Cardiac muscle cell (in vitro differentiated cells and primary cell): ENCODE results near the gene CTU2. TPM values are rescaled to one million over a fixed set of nuclear protein-coding genes. Genes with fewer than 3 reads are reported as not detected.

Source experiments
- DNase-seq, 2 donors: peaks; one replicate each; pipeline versions ENCODE4 v3.0.0 to v3.0.0-alpha.2; 2010 to 2017; ENCODE audit warnings: low read depth in 1 of 2, low spot score in 1 of 2
- H3K27ac ChIP-seq: fragments of 200-600 bp; sonication (generic); 2 replicates; pipeline ENCODE4 v1.5.1; 2016
- H3K27me3 ChIP-seq: fragments of 200-600 bp; sonication (generic); 2 replicates; pipeline ENCODE4 v1.6.0; 2016; ENCODE audit warnings: control low read depth
- H3K36me3 ChIP-seq: fragments of 200-600 bp; sonication (generic); 2 replicates; pipeline ENCODE4 v1.5.1; 2016; ENCODE audit warnings: control low read depth
- H3K4me1 ChIP-seq: fragments of 200-600 bp; sonication (generic); 2 replicates; pipeline ENCODE4 v1.8.1; 2017; ENCODE audit warnings: low read depth, mild to moderate bottlenecking, mixed run types
- H3K4me3 ChIP-seq: fragments of 200-600 bp; sonication (generic); 2 replicates; pipeline ENCODE4 v1.5.1; 2016; ENCODE audit warnings: mild to moderate bottlenecking
- H3K9me3 ChIP-seq: fragments of 200-600 bp; sonication (generic); 2 replicates; pipeline ENCODE4 v1.5.1; 2017; ENCODE audit warnings: low read depth, mild to moderate bottlenecking, control low read depth
- polyA plus RNA-seq: library from polyadenylated mRNA; unstranded; fragments of >200 nt; fragmentation: Nextera tagmentation; extraction: Ambion mirVana; gene quantifications from 2 replicates; pipeline ENCODE4 v1.2.1, GENCODE V29; 2016
- total RNA-seq: library from RNA; depleted of rRNA; stranded (reverse); fragments of >200 nt; gene quantifications from 2 replicates; pipeline ENCODE4 v1.2.3, GENCODE V29; 2016
- TF ChIP-seq, protein P1 (sequence below): IDR thresholded peaks from 2 replicates; pipeline ENCODE4 v1.5.1; 2012; ENCODE audit warnings: low read depth, mild to moderate bottlenecking, low read length

The CTU2 gene
- total and polyA plus RNA-seq, 2 experiments from 2014 or later, result 9.2 to 10.8 TPM

GRCh38 chr16:88762941-88763340 lies 56.6 kb downstream of the CTU2 start:
- no peak overlapping the region for H3K4me3 ChIP-seq
- no peaks in the 10 kb centered on the region for H3K27me3 ChIP-seq
- peaks cover 55% of the 10 kb centered on the region for H3K4me1 ChIP-seq
- no peak for DNase-seq
- TF ChIP-seq, protein P1, sequence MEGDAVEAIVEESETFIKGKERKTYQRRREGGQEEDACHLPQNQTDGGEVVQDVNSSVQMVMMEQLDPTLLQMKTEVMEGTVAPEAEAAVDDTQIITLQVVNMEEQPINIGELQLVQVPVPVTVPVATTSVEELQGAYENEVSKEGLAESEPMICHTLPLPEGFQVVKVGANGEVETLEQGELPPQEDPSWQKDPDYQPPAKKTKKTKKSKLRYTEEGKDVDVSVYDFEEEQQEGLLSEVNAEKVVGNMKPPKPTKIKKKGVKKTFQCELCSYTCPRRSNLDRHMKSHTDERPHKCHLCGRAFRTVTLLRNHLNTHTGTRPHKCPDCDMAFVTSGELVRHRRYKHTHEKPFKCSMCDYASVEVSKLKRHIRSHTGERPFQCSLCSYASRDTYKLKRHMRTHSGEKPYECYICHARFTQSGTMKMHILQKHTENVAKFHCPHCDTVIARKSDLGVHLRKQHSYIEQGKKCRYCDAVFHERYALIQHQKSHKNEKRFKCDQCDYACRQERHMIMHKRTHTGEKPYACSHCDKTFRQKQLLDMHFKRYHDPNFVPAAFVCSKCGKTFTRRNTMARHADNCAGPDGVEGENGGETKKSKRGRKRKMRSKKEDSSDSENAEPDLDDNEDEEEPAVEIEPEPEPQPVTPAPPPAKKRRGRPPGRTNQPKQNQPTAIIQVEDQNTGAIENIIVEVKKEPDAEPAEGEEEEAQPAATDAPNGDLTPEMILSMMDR, result no peak
- peak overlapping the region; percentile 85 for H3K27ac ChIP-seq
- no peaks in the 10 kb centered on the region for H3K9me3 ChIP-seq
- H3K36me3 ChIP-seq, result no peaks in the 10 kb centered on the region

GRCh38 chr16:88763502-88764053 lies 57.3 kb downstream of the CTU2 start:
- TF ChIP-seq, protein P1, result no peak
- Histone ChIP-seq H3K4me1 (peaks cover 57% of the 10 kb centered on the region), H3K9me3 (no peaks in the 10 kb centered on the region), H3K27ac (peak overlapping the region; percentile 85), H3K27me3 (no peaks in the 10 kb centered on the region), H3K36me3 (no peaks in the 10 kb centered on the region), H3K4me3 (no peak overlapping the region)
- DNase-seq, result peak in 1 of 2 donors; percentile 73

- Histone ChIP-seq H3K4me3 (no peak overlapping the region), H3K4me1 (peaks cover 57% of the 10 kb centered on the region), H3K27me3 (no peaks in the 10 kb centered on the region), H3K36me3 (no peaks in the 10 kb centered on the region), H3K27ac (peak overlapping the region; percentile 85), H3K9me3 (no peaks in the 10 kb centered on the region)
- DNase-seq, result no peak
- TF ChIP-seq, protein P1, result no peak
These were observed 57.8 kb downstream of the CTU2 start for GRCh38 chr16:88764080-88764479.

DNA sequence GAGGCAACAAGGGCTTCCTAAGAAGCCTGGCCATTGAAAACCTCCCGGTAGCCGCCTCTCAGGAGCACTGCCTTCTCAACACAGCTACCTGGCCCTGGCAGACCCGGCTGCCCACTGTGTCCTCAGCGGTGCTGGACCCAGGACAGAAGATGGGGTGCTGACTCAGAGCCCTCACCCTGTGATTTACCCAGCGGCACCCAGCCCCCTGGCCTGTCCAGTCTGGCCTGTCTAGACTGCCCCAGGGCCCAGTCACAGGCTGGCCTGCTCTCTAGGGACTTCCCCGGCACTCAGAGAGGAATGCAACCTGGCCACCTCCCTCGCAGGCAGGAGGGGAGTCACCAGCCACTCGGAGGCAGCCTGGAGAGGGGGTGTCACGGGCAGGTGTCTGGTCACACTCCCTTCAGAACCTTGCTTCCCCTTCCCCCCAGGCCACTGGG lies 58.6 kb downstream of the CTU2 start:
- Histone ChIP-seq H3K36me3 (no peaks in the 10 kb centered on the region), H3K9me3 (no peaks in the 10 kb centered on the region), H3K4me1 (peaks cover 60% of the 10 kb centered on the region), H3K4me3 (no peak overlapping the region), H3K27me3 (no peaks in the 10 kb centered on the region), H3K27ac (peak overlapping the region; percentile 12)
- TF ChIP-seq, protein P1, result no peak
- DNase-seq, result peak in 1 of 2 donors; percentile 52

Other genes with a start within 250 kb of the CTU2 start
- gene ZC3H18, start 136.1 kb upstream of the CTU2 start, total RNA-seq, result 16.1 and 26.9 TPM in 2 replicates
- 26.8 and 31.7 TPM in 2 replicates for gene ZC3H18, start 136.1 kb upstream of the CTU2 start, polyA plus RNA-seq
- not detected in 2 replicates for gene IL17C, start 67.9 kb upstream of the CTU2 start, total RNA-seq
- not detected in 2 replicates for gene IL17C, start 67.9 kb upstream of the CTU2 start, polyA plus RNA-seq
- gene CYBA, start 55.5 kb upstream of the CTU2 start, total RNA-seq, result 174 and 218 TPM in 2 replicates
- gene CYBA, start 55.5 kb upstream of the CTU2 start, polyA plus RNA-seq, result 233 and 237 TPM in 2 replicates
- 65.0 and 159 TPM in 2 replicates for gene MVD, start 43.4 kb upstream of the CTU2 start, total RNA-seq
- gene MVD, start 43.4 kb upstream of the CTU2 start, polyA plus RNA-seq, result 88.4 and 192 TPM in 2 replicates
- gene SNAI3, start 20.0 kb upstream of the CTU2 start, total RNA-seq, result 1.6 and 2.9 TPM in 2 replicates
- gene SNAI3, start 20.0 kb upstream of the CTU2 start, polyA plus RNA-seq, result 3.7 and 4.5 TPM in 2 replicates
- 30.0 and 33.5 TPM in 2 replicates for gene RNF166, start 95 bp upstream of the CTU2 start, total RNA-seq
- gene RNF166, start 95 bp upstream of the CTU2 start, polyA plus RNA-seq, result 23.2 and 34.2 TPM in 2 replicates
- gene PIEZO1, start 78.7 kb downstream of the CTU2 start, total RNA-seq, result 54.5 and 121 TPM in 2 replicates
- 32.7 and 49.2 TPM in 2 replicates for gene PIEZO1, start 78.7 kb downstream of the CTU2 start, polyA plus RNA-seq
- 24.5 and 29.6 TPM in 2 replicates for gene CDT1, start 97.3 kb downstream of the CTU2 start, total RNA-seq
- 15.9 and 17.9 TPM in 2 replicates for gene CDT1, start 97.3 kb downstream of the CTU2 start, polyA plus RNA-seq
- gene APRT, start 105.4 kb downstream of the CTU2 start, total RNA-seq, result 123 and 140 TPM in 2 replicates
- gene APRT, start 105.4 kb downstream of the CTU2 start, polyA plus RNA-seq, result 169 and 193 TPM in 2 replicates
- gene GALNS, start 150.4 kb downstream of the CTU2 start, total RNA-seq, result 28.3 and 29.5 TPM in 2 replicates
- 23.4 and 31.0 TPM in 2 replicates for gene GALNS, start 150.4 kb downstream of the CTU2 start, polyA plus RNA-seq
- gene TRAPPC2L, start 150.6 kb downstream of the CTU2 start, total RNA-seq, result 30.9 and 42.0 TPM in 2 replicates
- 114 and 130 TPM in 2 replicates for gene TRAPPC2L, start 150.6 kb downstream of the CTU2 start, polyA plus RNA-seq
- not detected in 2 replicates for gene PABPN1L, start 160.2 kb downstream of the CTU2 start, total RNA-seq
- 0.32 TPM in 1 of 2 replicates, not detected in the other for gene PABPN1L, start 160.2 kb downstream of the CTU2 start, polyA plus RNA-seq